ENCODE measurements around the gene IL1B.

IL1B gene

DNA sequence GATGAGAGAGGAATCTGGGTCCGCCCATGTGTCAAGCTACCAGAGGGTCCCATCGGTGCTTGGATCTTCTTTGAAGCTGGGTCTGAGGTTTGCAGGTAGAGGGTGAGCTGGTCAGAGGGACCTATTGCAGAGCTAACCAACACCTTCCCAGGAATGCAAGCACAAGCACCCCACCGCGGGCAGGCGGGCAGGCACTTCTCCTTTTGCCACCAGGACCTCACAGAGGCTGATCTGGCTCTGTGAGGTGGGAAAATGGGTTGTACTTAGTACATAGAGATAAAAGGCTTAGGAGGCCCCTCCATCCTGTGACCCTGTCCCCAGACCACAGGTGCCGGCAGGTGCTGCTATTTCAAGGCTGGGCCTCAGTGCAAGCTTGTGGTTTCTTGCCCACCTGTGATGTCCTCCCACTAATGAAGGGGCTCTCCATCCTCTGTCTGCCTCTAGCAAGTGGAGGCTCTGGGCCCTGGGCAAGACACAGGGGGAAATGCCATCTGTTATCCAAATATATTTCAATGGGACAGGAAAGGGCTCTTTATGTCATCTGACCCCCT lies 43.0 kb upstream of the IL1B start:
- Histone ChIP-seq H3K4me2 (no peak overlapping the region), H2AFZ (ENCODE audit: low read depth) (no peak overlapping the region)

DNA sequence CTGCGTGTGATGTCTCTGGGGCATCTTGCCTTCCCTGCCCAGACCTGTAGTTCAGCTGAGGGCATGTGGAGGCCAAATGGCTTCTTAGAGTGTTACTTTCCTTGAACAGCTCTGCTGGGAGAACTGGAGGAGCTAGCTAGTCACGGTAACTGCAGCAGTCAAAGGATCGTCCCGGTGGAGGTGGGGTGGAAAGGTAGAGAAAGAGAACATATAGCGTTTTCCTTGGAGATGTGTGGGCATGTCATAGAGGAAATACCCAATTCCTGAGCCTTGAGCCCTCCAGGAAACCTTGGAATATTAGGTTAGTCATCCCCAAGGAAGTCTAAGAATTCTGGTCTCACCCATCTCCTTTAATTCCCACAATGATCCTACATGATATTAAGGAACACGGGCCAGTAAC lies 40.8 kb upstream of the IL1B start:
- Histone ChIP-seq H3K36me3 (ENCODE audit: insufficient read depth) (no peaks in the 10 kb centered on the region), H3K27ac (no peak overlapping the region), H3K4me1 (ENCODE audit: low read depth, poor library complexity, severe bottlenecking) (no peaks in the 10 kb centered on the region), H3K79me2 (ENCODE audit: insufficient read depth, low read depth) (no peaks in the 10 kb centered on the region), H4K20me1 (ENCODE audit: insufficient read depth) (no peaks in the 10 kb centered on the region), H2AFZ (ENCODE audit: low read depth) (no peak overlapping the region), H3K4me3 (IDR thresholded peaks at IDR 0.05; ENCODE audit: insufficient read depth, low read depth, low read length) (no peak overlapping the region), H3K4me2 (no peak overlapping the region), H3K9ac (no peak overlapping the region), H3K27me3 (ENCODE audit: insufficient read depth, low read depth) (no peaks in the 10 kb centered on the region)
- TF ChIP-seq, protein P1, sequence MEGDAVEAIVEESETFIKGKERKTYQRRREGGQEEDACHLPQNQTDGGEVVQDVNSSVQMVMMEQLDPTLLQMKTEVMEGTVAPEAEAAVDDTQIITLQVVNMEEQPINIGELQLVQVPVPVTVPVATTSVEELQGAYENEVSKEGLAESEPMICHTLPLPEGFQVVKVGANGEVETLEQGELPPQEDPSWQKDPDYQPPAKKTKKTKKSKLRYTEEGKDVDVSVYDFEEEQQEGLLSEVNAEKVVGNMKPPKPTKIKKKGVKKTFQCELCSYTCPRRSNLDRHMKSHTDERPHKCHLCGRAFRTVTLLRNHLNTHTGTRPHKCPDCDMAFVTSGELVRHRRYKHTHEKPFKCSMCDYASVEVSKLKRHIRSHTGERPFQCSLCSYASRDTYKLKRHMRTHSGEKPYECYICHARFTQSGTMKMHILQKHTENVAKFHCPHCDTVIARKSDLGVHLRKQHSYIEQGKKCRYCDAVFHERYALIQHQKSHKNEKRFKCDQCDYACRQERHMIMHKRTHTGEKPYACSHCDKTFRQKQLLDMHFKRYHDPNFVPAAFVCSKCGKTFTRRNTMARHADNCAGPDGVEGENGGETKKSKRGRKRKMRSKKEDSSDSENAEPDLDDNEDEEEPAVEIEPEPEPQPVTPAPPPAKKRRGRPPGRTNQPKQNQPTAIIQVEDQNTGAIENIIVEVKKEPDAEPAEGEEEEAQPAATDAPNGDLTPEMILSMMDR (conservative IDR thresholded peaks at IDR 0.05; ENCODE audit: low read depth, low read length): no peak

More for the DNA sequence above, 43.0 kb upstream of the IL1B start:
- Histone ChIP-seq H3K27ac (no peak overlapping the region), H3K4me3 (IDR thresholded peaks at IDR 0.05; ENCODE audit: insufficient read depth, low read depth, low read length) (no peak overlapping the region), H3K27me3 (ENCODE audit: insufficient read depth, low read depth) (no peaks in the 10 kb centered on the region), H4K20me1 (ENCODE audit: insufficient read depth) (no peaks in the 10 kb centered on the region), H3K4me1 (ENCODE audit: low read depth, poor library complexity, severe bottlenecking) (no peaks in the 10 kb centered on the region), H3K9ac (no peak overlapping the region), H3K36me3 (ENCODE audit: insufficient read depth) (no peaks in the 10 kb centered on the region), H3K79me2 (ENCODE audit: insufficient read depth, low read depth) (no peaks in the 10 kb centered on the region)
- TF ChIP-seq, protein P1 (conservative IDR thresholded peaks at IDR 0.05; ENCODE audit: low read depth, low read length): no peak

DNA sequence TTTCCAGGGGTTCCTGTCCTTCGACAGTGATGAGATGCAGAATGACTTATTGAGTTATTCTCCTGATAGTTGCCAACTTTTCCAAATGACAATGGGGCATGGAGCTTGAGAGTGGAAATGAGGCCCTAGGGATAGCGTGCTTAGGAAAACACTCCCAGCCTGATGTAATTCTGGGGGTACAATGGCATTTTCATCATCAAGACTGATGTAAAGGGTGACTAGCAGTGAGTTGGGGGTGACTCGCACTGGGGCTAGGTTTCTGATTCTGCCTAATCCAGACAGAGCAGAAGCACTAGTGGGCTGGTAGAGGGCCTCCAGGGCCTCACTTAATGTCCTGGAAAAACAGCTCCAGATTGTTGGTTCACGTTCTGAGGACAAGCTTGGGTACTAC lies 40.4 kb upstream of the IL1B start:
- H2AFZ ChIP-seq (ENCODE audit: low read depth): no peak overlapping the region
- no peaks in the 10 kb centered on the region for H3K4me1 ChIP-seq (ENCODE audit: low read depth, poor library complexity, severe bottlenecking)
- TF ChIP-seq, protein P1 (conservative IDR thresholded peaks at IDR 0.05; ENCODE audit: low read depth, low read length): no peak
- H3K9ac ChIP-seq: no peak overlapping the region
- H3K79me2 ChIP-seq (ENCODE audit: insufficient read depth, low read depth): no peaks in the 10 kb centered on the region
- no peaks in the 10 kb centered on the region for H4K20me1 ChIP-seq (ENCODE audit: insufficient read depth)
- H3K27me3 ChIP-seq (ENCODE audit: insufficient read depth, low read depth): no peaks in the 10 kb centered on the region
- no peaks in the 10 kb centered on the region for H3K36me3 ChIP-seq (ENCODE audit: insufficient read depth)
- no peak overlapping the region for H3K4me2 ChIP-seq
- H3K27ac ChIP-seq: no peak overlapping the region
- no peak overlapping the region for H3K4me3 ChIP-seq (IDR thresholded peaks at IDR 0.05; ENCODE audit: insufficient read depth, low read depth, low read length)

DNA sequence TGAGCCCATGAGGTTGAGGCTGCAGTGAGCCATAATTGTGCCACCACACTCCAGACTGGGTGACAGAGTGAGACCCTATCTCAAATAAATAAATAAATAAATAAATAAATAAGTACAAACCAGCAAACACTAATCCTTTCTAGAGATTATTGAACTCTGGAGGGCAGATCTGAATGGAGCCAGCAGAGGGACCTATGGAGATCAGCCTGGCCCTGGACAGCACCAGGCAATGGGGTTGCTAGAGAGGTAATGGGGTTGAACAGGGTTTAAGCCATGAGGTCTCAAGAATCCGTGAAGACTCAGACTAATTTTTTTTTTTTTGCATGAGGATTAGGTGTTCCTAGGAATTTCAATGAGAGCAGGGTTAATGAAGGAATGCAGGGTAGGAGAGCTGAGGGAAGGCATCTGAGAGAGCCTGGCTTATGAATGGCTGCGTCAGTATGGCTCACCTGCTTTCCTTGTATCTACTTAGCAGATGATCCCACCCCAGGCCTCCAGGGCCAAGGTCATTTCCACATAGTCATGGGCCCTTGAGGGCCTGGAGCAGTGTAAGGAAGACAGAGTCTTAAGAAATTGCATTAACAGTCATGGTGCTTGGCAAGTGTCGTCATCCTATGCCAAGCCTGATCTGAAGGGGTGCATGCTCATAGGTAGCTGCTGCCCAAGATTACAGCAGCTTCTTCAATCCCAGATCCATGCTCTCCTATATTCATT lies 39.8 kb upstream of the IL1B start:
- Histone ChIP-seq H2AFZ (ENCODE audit: low read depth) (no peak overlapping the region), H3K9ac (no peak overlapping the region), H3K4me3 (IDR thresholded peaks at IDR 0.05; ENCODE audit: insufficient read depth, low read depth, low read length) (no peak overlapping the region), H3K36me3 (ENCODE audit: insufficient read depth) (no peaks in the 10 kb centered on the region), H3K79me2 (ENCODE audit: insufficient read depth, low read depth) (no peaks in the 10 kb centered on the region), H3K27me3 (ENCODE audit: insufficient read depth, low read depth) (no peaks in the 10 kb centered on the region), H4K20me1 (ENCODE audit: insufficient read depth) (no peaks in the 10 kb centered on the region), H3K4me1 (ENCODE audit: low read depth, poor library complexity, severe bottlenecking) (no peaks in the 10 kb centered on the region), H3K4me2 (no peak overlapping the region), H3K27ac (no peak overlapping the region)
- TF ChIP-seq, protein P1 (conservative IDR thresholded peaks at IDR 0.05; ENCODE audit: low read depth, low read length): no peak
